Activated CD4-positive, alpha-beta memory T cell treated with anti-CD3 and anti-CD28 coated beads for 36 hours (primary cell): ENCODE data around the gene SMTNL1. TPM values are rescaled to one million over a fixed set of nuclear protein-coding genes. Genes with fewer than 3 reads are reported as not detected.
A peak's percentile ranks its signal among the peaks of the same experiment; 100 is the strongest.

Source experiments
- CTCF ChIA-PET: fragments of 350-600 bp; sonication (Branson Sonifier 250); formaldehyde crosslinking; loops from one replicate; lab custom pipeline; 2021; ENCODE audit warnings: antibody characterized with exemption, inconsistent platforms; lab: Charles Lee
- POLR2A ChIA-PET: fragments of 350-600 bp; sonication (Branson Sonifier 250); formaldehyde crosslinking; loops from one replicate; lab custom pipeline; 2021; ENCODE audit warnings: antibody characterized with exemption; lab: Charles Lee
- DNase-seq: peaks from one replicate; pipeline ENCODE4 v3.0.0-alpha.2; 2020
- H3K27ac Mint-ChIP-seq: one replicate; pipeline ENCODE4 v1.8.0; 2021; ENCODE audit warnings: mixed read lengths
- H3K27me3 Mint-ChIP-seq: one replicate; pipeline ENCODE4 v1.8.0; 2021; ENCODE audit warnings: mixed read lengths
- H3K36me3 Mint-ChIP-seq: one replicate; pipeline ENCODE4 v1.8.0; 2021; ENCODE audit warnings: mixed read lengths
- H3K4me1 Mint-ChIP-seq: one replicate; pipeline ENCODE4 v1.8.0; 2021; ENCODE audit warnings: low read depth, mixed read lengths
- H3K4me3 Mint-ChIP-seq: one replicate; pipeline ENCODE4 v1.8.0; 2021; ENCODE audit warnings: mild to moderate bottlenecking, mixed read lengths
- H3K9me3 Mint-ChIP-seq: one replicate; pipeline ENCODE4 v1.8.0; 2021; ENCODE audit warnings: mixed read lengths
- intact Hi-C: fragments of 100-400 bp; cut with micrococcal nuclease; formaldehyde crosslinking; loops from one replicate; pipeline ENCODE4 v1.15.1; 2023
- total RNA-seq, 2 experiments: library from RNA; stranded (reverse); gene quantifications; one replicate each; pipeline ENCODE4 v1.2.3, GENCODE V29; 2021

The SMTNL1 gene
- not detected for total RNA-seq

- Mint-ChIP-seq H3K36me3 (peaks cover 7% of the 10 kb centered on the region), H3K27ac (no peak within 1 kb of the TSS), H3K4me3 (no peak within 1 kb of the TSS), H3K9me3 (no peaks in the 10 kb centered on the region), H3K4me1 (peaks cover under 1% of the 10 kb centered on the region), H3K27me3 (no peaks in the 10 kb centered on the region)
- DNase-seq = no peak
- POLR2A ChIA-PET = no interaction called here
- intact Hi-C loops = no loop called here
- CTCF ChIA-PET = interaction anchor here (1.9 kb wide), 1 partner anchor 44 kb away, joined by 6 read pairs; no protein-coding TSS in a partner anchor
Measured at GRCh38 chr11:57536947-57537619, at the start of gene SMTNL1. TSS of gene SMTNL1 (plus strand) at chr11:57537595. CDS start at chr11:57542643, 5,048 bp downstream.

GRCh38 chr11:57487920-57488659, 49.3 kb upstream of the SMTNL1 start:
- Mint-ChIP-seq H3K36me3 (peaks cover 60% of the 10 kb centered on the region), H3K27me3 (no peaks in the 10 kb centered on the region), H3K4me1 (peaks cover 3% of the 10 kb centered on the region), H3K9me3 (no peaks in the 10 kb centered on the region), H3K4me3 (no peak overlapping the region), H3K27ac (no peak overlapping the region)
- POLR2A ChIA-PET = no interaction called here
- CTCF ChIA-PET = interaction anchor here (0.6 to 20.4 kb wide), 3 partner anchors 30 to 173 kb away, joined by 3 to 562 read pairs (median 3); partner anchors contain the start of genes SLC43A1 and TIMM10
- intact Hi-C loops = no loop called here
- DNase-seq = no peak

GRCh38 chr11:57490456-57491248, 46.7 kb upstream of the SMTNL1 start:
- Mint-ChIP-seq H3K27me3 (no peaks in the 10 kb centered on the region), H3K27ac (no peak overlapping the region), H3K4me1 (peaks cover 9% of the 10 kb centered on the region), H3K4me3 (no peak overlapping the region), H3K9me3 (no peaks in the 10 kb centered on the region), H3K36me3 (peaks cover 55% of the 10 kb centered on the region)
- CTCF ChIA-PET = interaction anchor here (0.8 to 20.4 kb wide), 12 partner anchors 8 to 1022 kb away, joined by 3 to 562 read pairs (median 4); partner anchors contain the start of genes SLC43A1, TIMM10 and UBE2L6
- POLR2A ChIA-PET = interaction anchor here (1.0 kb wide), 1 partner anchor 36 kb away, joined by 4 read pairs; no protein-coding TSS in a partner anchor
- intact Hi-C loops = loop anchor here (5.0 kb wide), 1 partner anchor 33 kb away; no protein-coding TSS in a partner anchor
- no peak for DNase-seq

- Mint-ChIP-seq H3K27me3 (no peaks in the 10 kb centered on the region), H3K4me1 (peaks cover 9% of the 10 kb centered on the region), H3K36me3 (peaks cover 55% of the 10 kb centered on the region), H3K27ac (no peak overlapping the region), H3K4me3 (no peak overlapping the region), H3K9me3 (no peaks in the 10 kb centered on the region)
- ChIA-PET CTCF (interaction anchor here (0.6 to 20.4 kb wide), 22 partner anchors 8 to 1021 kb away, joined by 3 to 562 read pairs (median 4); partner anchors contain the start of genes SLC43A1, TIMM10 and UBE2L6), POLR2A (interaction anchor here (1.0 kb wide), 1 partner anchor 35 kb away, joined by 4 read pairs; no protein-coding TSS in a partner anchor)
- peak; percentile 70 for DNase-seq
- intact Hi-C loops = loop anchor here (2.0 to 5.0 kb wide), 2 partner anchors 34 to 153 kb away; no protein-coding TSS in a partner anchor
Measured at GRCh38 chr11:57491371-57492061, 45.9 kb upstream of the SMTNL1 start.

- Mint-ChIP-seq H3K36me3 (peaks cover 45% of the 10 kb centered on the region), H3K9me3 (no peaks in the 10 kb centered on the region), H3K27ac (peak overlapping the region; percentile 83), H3K4me3 (no peak overlapping the region), H3K4me1 (peaks cover 9% of the 10 kb centered on the region), H3K27me3 (no peaks in the 10 kb centered on the region)
- intact Hi-C loops = loop anchor here (1.0 to 5.0 kb wide), 4 partner anchors 19 to 151 kb away; no protein-coding TSS in a partner anchor
- peak; percentile 87 for DNase-seq
- CTCF ChIA-PET = interaction anchor here (0.5 to 20.4 kb wide), 70 partner anchors 10 to 1763 kb away, joined by 3 to 562 read pairs (median 4); partner anchors contain the start of genes RTN4RL2, SLC43A1, SLC43A3 and SMTNL1
- POLR2A ChIA-PET = interaction anchor here (0.9 to 1.8 kb wide), 6 partner anchors 8 to 151 kb away, joined by 3 to 13 read pairs (median 4); partner anchors contain the start of genes SLC43A1 and TIMM10
Measured at GRCh38 chr11:57493507-57494503, 43.6 kb upstream of the SMTNL1 start.

GRCh38 chr11:57496109-57496820, 41.1 kb upstream of the SMTNL1 start:
- no peak overlapping the region for H3K27ac Mint-ChIP-seq
- no peak overlapping the region for H3K4me3 Mint-ChIP-seq
- ChIA-PET POLR2A (no interaction called here), CTCF (interaction anchor here (3.8 to 20.4 kb wide), 2 partner anchors 26 to 38 kb away, joined by 65 to 562 read pairs; partner anchors contain the start of genes RTN4RL2, SLC43A1 and TIMM10)
- no peak for DNase-seq
- H3K9me3 Mint-ChIP-seq = no peaks in the 10 kb centered on the region
- peaks cover 9% of the 10 kb centered on the region for H3K4me1 Mint-ChIP-seq
- H3K36me3 Mint-ChIP-seq = peaks cover 33% of the 10 kb centered on the region
- no peaks in the 10 kb centered on the region for H3K27me3 Mint-ChIP-seq
- intact Hi-C loops = no loop called here

- POLR2A ChIA-PET = no interaction called here
- Mint-ChIP-seq H3K4me1 (peaks cover 9% of the 10 kb centered on the region), H3K9me3 (no peaks in the 10 kb centered on the region), H3K36me3 (peaks cover 27% of the 10 kb centered on the region), H3K27ac (no peak overlapping the region), H3K27me3 (no peaks in the 10 kb centered on the region), H3K4me3 (no peak overlapping the region)
- intact Hi-C loops = no loop called here
- CTCF ChIA-PET = interaction anchor here (0.6 to 20.4 kb wide), 3 partner anchors 25 to 156 kb away, joined by 3 to 562 read pairs (median 3); partner anchors contain the start of genes SLC43A1 and TIMM10
- DNase-seq = no peak
Measured at GRCh38 chr11:57497303-57498247, 39.8 kb upstream of the SMTNL1 start.

- Mint-ChIP-seq H3K4me1 (peaks cover 7% of the 10 kb centered on the region), H3K36me3 (peaks cover 26% of the 10 kb centered on the region), H3K27me3 (no peaks in the 10 kb centered on the region), H3K4me3 (no peak overlapping the region), H3K27ac (no peak overlapping the region), H3K9me3 (no peaks in the 10 kb centered on the region)
- no peak for DNase-seq
- ChIA-PET CTCF (interaction anchor here (20.4 kb wide), 1 partner anchor 24 kb away, joined by 562 read pairs; the partner anchor contains the start of genes SLC43A1 and TIMM10), POLR2A (no interaction called here)
- intact Hi-C loops = no loop called here
Measured at GRCh38 chr11:57498540-57498939, 38.9 kb upstream of the SMTNL1 start.
